Measurements from ENCODE around the gene OPN1MW3.

- TF ChIP-seq, protein P1, sequence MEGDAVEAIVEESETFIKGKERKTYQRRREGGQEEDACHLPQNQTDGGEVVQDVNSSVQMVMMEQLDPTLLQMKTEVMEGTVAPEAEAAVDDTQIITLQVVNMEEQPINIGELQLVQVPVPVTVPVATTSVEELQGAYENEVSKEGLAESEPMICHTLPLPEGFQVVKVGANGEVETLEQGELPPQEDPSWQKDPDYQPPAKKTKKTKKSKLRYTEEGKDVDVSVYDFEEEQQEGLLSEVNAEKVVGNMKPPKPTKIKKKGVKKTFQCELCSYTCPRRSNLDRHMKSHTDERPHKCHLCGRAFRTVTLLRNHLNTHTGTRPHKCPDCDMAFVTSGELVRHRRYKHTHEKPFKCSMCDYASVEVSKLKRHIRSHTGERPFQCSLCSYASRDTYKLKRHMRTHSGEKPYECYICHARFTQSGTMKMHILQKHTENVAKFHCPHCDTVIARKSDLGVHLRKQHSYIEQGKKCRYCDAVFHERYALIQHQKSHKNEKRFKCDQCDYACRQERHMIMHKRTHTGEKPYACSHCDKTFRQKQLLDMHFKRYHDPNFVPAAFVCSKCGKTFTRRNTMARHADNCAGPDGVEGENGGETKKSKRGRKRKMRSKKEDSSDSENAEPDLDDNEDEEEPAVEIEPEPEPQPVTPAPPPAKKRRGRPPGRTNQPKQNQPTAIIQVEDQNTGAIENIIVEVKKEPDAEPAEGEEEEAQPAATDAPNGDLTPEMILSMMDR (IDR thresholded peaks at IDR 0.05), result no peak
- TF ChIP-seq POLR2A (IDR thresholded peaks at IDR 0.05), result no peak
- TF ChIP-seq POLR2AphosphoS5 (IDR thresholded peaks at IDR 0.05), result no peak
Measured at GRCh38 chrX:154310616-154311536, 53.5 kb downstream of the OPN1MW3 start.

Measured in upper lobe of left lung (tissue), 4 donors.